ENCODE results near the gene SLC25A23. TPM values are rescaled to one million over a fixed set of nuclear protein-coding genes. Genes with fewer than 3 reads are reported as not detected.

SLC25A23 gene
- total RNA-seq, 1 experiment from 2014 or later: 73.5 TPM

- no peak overlapping the region for H3K4me3 ChIP-seq (ENCODE audit: low read depth, low read length)
- H3K9me3 ChIP-seq: no peaks in the 10 kb centered on the region
- peak; percentile 63 to 75 for DNase-seq
- CTCF ChIA-PET: interaction anchor here (1.5 kb wide), 1 partner anchor 19 kb away, joined by 3 read pairs; no protein-coding TSS in a partner anchor
- H3K4me1 Mint-ChIP-seq (ENCODE audit: low read depth, unreplicated experiment): peaks cover 5% of the 10 kb centered on the region
- no peaks in the 10 kb centered on the region for H3K27me3 Mint-ChIP-seq (ENCODE audit: insufficient read depth, unreplicated experiment)
- POLR2A ChIA-PET: no interaction called here
- H3K4me1 ChIP-seq: no peaks in the 10 kb centered on the region
- BruUV-seq (replicated peaks): no TSS peak
- no peaks in the 10 kb centered on the region for H3K9me3 Mint-ChIP-seq (ENCODE audit: unreplicated experiment)
- peaks cover 3% of the 10 kb centered on the region for H3K36me3 ChIP-seq (ENCODE audit: control insufficient read depth, insufficient read depth, low read length)
- H3K4me3 Mint-ChIP-seq (ENCODE audit: unreplicated experiment): no peak overlapping the region
- H3K27ac Mint-ChIP-seq (ENCODE audit: unreplicated experiment): no peak overlapping the region
- no peaks in the 10 kb centered on the region for H3K27me3 ChIP-seq (replicated peaks; ENCODE audit: control insufficient read depth, insufficient read depth, low read length)
- intact Hi-C loops (cut with micrococcal nuclease; ENCODE audit: unreplicated experiment): no loop called here
- peaks cover 60% of the 10 kb centered on the region for H3K36me3 Mint-ChIP-seq (ENCODE audit: insufficient read depth, unreplicated experiment)
- TF ChIP-seq, protein P1, sequence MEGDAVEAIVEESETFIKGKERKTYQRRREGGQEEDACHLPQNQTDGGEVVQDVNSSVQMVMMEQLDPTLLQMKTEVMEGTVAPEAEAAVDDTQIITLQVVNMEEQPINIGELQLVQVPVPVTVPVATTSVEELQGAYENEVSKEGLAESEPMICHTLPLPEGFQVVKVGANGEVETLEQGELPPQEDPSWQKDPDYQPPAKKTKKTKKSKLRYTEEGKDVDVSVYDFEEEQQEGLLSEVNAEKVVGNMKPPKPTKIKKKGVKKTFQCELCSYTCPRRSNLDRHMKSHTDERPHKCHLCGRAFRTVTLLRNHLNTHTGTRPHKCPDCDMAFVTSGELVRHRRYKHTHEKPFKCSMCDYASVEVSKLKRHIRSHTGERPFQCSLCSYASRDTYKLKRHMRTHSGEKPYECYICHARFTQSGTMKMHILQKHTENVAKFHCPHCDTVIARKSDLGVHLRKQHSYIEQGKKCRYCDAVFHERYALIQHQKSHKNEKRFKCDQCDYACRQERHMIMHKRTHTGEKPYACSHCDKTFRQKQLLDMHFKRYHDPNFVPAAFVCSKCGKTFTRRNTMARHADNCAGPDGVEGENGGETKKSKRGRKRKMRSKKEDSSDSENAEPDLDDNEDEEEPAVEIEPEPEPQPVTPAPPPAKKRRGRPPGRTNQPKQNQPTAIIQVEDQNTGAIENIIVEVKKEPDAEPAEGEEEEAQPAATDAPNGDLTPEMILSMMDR (IDR thresholded peaks at IDR 0.05; ENCODE audit: insufficient read depth in 1 of 2, low read depth in 1 of 2, low read length in 1 of 2, severe bottlenecking in 1 of 2, unreplicated experiment in 1 of 2): peak; percentile 64 to 71
These were observed 47.0 kb downstream of the SLC25A23 start for GRCh38 chr19:6412447-6413091.

- no peak for DNase-seq
- Histone ChIP-seq H3K27me3 (replicated peaks; ENCODE audit: control insufficient read depth, insufficient read depth, low read length) (no peaks in the 10 kb centered on the region), H3K4me1 (no peaks in the 10 kb centered on the region), H3K36me3 (ENCODE audit: control insufficient read depth, insufficient read depth, low read length) (peaks cover 2% of the 10 kb centered on the region), H3K9me3 (no peaks in the 10 kb centered on the region), H3K4me3 (ENCODE audit: low read depth, low read length) (no peak overlapping the region)
- H3K27me3 Mint-ChIP-seq (ENCODE audit: insufficient read depth, unreplicated experiment): no peaks in the 10 kb centered on the region
- no TSS peak for BruUV-seq (replicated peaks)
- peaks cover 55% of the 10 kb centered on the region for H3K36me3 Mint-ChIP-seq (ENCODE audit: insufficient read depth, unreplicated experiment)
- TF ChIP-seq, protein P1 (IDR thresholded peaks at IDR 0.05; ENCODE audit: insufficient read depth in 1 of 2, low read depth in 1 of 2, low read length in 1 of 2, severe bottlenecking in 1 of 2, unreplicated experiment in 1 of 2): no peak
- H3K4me3 Mint-ChIP-seq (ENCODE audit: unreplicated experiment): no peak overlapping the region
- H3K27ac Mint-ChIP-seq (ENCODE audit: unreplicated experiment): no peak overlapping the region
- POLR2A ChIA-PET: no interaction called here
- CTCF ChIA-PET: interaction anchor here (1.5 kb wide), 1 partner anchor 18 kb away, joined by 3 read pairs; no protein-coding TSS in a partner anchor
- H3K9me3 Mint-ChIP-seq (ENCODE audit: unreplicated experiment): no peaks in the 10 kb centered on the region
- intact Hi-C loops (cut with micrococcal nuclease; ENCODE audit: unreplicated experiment): no loop called here
- H3K4me1 Mint-ChIP-seq (ENCODE audit: low read depth, unreplicated experiment): peaks cover 5% of the 10 kb centered on the region
These were observed 47.5 kb downstream of the SLC25A23 start for GRCh38 chr19:6412061-6412446.

- no peaks in the 10 kb centered on the region for H3K27me3 Mint-ChIP-seq (ENCODE audit: insufficient read depth, unreplicated experiment)
- H3K36me3 Mint-ChIP-seq (ENCODE audit: insufficient read depth, unreplicated experiment): peaks cover 28% of the 10 kb centered on the region
- no peaks in the 10 kb centered on the region for H3K9me3 Mint-ChIP-seq (ENCODE audit: unreplicated experiment)
- no peak overlapping the region for H3K4me3 Mint-ChIP-seq (ENCODE audit: unreplicated experiment)
- H3K36me3 ChIP-seq (ENCODE audit: control insufficient read depth, insufficient read depth, low read length): peaks cover 2% of the 10 kb centered on the region
- intact Hi-C loops (cut with micrococcal nuclease; ENCODE audit: unreplicated experiment): no loop called here
- TF ChIP-seq, protein P1 (IDR thresholded peaks at IDR 0.05; ENCODE audit: insufficient read depth in 1 of 2, low read depth in 1 of 2, low read length in 1 of 2, severe bottlenecking in 1 of 2, unreplicated experiment in 1 of 2): no peak
- H3K4me3 ChIP-seq (ENCODE audit: low read depth, low read length): no peak overlapping the region
- H3K9me3 ChIP-seq: no peaks in the 10 kb centered on the region
- ChIA-PET CTCF (no interaction called here), POLR2A (no interaction called here)
- no peak for DNase-seq
- no TSS peak for BruUV-seq (replicated peaks)
- peaks cover 5% of the 10 kb centered on the region for H3K4me1 Mint-ChIP-seq (ENCODE audit: low read depth, unreplicated experiment)
- H3K4me1 ChIP-seq: peaks cover under 1% of the 10 kb centered on the region
- no peak overlapping the region for H3K27ac Mint-ChIP-seq (ENCODE audit: unreplicated experiment)
- no peaks in the 10 kb centered on the region for H3K27me3 ChIP-seq (replicated peaks; ENCODE audit: control insufficient read depth, insufficient read depth, low read length)
These were observed 50.2 kb downstream of the SLC25A23 start for GRCh38 chr19:6409346-6409745.

Data from Caco-2 (cell line).